ENCODE results near the gene CADPS.

DNA sequence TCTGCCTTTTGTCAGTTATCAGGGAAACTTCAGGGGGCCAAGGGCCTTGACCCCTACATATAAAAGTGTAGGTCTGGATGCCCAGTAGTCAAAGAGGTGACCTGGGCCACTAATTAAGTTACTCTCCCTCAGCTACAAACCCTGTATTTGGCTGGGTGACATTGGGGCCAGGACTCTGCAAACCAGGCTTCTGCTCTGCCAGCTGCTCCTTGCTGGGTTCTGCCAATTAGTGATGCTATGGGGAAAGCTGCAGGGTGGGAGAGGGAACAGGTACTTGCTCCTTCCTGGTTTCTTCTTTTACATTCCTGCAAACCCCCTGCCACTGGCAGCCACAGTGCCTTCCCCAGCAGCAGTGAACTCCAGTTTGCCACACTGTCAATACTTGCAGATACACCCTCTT, 179.2 kb downstream of the CADPS start:
- TF ChIP-seq, protein P1, sequence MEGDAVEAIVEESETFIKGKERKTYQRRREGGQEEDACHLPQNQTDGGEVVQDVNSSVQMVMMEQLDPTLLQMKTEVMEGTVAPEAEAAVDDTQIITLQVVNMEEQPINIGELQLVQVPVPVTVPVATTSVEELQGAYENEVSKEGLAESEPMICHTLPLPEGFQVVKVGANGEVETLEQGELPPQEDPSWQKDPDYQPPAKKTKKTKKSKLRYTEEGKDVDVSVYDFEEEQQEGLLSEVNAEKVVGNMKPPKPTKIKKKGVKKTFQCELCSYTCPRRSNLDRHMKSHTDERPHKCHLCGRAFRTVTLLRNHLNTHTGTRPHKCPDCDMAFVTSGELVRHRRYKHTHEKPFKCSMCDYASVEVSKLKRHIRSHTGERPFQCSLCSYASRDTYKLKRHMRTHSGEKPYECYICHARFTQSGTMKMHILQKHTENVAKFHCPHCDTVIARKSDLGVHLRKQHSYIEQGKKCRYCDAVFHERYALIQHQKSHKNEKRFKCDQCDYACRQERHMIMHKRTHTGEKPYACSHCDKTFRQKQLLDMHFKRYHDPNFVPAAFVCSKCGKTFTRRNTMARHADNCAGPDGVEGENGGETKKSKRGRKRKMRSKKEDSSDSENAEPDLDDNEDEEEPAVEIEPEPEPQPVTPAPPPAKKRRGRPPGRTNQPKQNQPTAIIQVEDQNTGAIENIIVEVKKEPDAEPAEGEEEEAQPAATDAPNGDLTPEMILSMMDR (IDR thresholded peaks at IDR 0.05) = no peak
- no peak for TF ChIP-seq ZFX (IDR thresholded peaks at IDR 0.05; ENCODE audit: borderline replicate concordance)

Measured in 22Rv1 (cell line).